ENCODE measurements around the gene SMURF1.

Gene SMURF1

DNA sequence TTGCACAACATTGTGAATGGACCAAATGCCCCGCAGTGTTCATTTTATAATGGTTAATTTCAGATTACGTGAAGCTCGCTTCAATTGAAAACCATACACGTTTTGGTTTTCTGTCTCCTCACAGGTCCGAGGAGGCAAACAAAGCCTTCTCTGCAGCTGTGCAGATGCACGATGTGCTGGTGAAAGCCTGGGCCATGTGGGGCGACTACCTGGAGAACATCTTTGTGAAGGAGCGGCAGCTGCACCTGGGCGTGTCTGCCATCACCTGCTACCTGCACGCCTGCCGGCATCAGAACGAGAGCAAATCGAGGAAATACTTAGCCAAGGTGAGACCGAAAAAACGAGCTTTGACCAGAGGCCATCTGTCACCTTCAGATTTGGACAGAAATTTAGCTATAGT is 155.3 kb downstream of the SMURF1 start:
- H3K27me3 ChIP-seq (ENCODE audit: insufficient read depth, low read depth, severe bottlenecking): no peaks in the 10 kb centered on the region

DNA sequence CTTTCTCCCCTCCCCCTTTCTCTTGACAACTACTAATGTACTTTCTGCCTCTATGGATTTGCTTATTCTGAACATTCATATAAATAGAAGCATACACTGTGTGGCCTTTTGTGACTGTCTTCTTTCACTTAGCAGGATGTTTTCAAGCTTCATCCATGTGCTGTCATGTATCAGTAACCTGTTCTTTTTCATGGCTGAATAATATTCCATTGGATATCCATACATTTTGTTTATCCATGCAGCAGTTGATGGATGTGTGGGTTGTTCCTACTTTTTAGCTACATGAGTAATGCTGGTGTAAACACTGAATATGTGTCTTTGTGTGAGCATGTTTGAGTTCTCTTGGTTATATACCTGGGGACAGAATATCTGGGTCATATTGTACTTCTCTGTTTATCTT is 158.0 kb downstream of the SMURF1 start:
- no peak overlapping the region for H3K27ac ChIP-seq
- TF ChIP-seq, protein P1, sequence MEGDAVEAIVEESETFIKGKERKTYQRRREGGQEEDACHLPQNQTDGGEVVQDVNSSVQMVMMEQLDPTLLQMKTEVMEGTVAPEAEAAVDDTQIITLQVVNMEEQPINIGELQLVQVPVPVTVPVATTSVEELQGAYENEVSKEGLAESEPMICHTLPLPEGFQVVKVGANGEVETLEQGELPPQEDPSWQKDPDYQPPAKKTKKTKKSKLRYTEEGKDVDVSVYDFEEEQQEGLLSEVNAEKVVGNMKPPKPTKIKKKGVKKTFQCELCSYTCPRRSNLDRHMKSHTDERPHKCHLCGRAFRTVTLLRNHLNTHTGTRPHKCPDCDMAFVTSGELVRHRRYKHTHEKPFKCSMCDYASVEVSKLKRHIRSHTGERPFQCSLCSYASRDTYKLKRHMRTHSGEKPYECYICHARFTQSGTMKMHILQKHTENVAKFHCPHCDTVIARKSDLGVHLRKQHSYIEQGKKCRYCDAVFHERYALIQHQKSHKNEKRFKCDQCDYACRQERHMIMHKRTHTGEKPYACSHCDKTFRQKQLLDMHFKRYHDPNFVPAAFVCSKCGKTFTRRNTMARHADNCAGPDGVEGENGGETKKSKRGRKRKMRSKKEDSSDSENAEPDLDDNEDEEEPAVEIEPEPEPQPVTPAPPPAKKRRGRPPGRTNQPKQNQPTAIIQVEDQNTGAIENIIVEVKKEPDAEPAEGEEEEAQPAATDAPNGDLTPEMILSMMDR (IDR thresholded peaks at IDR 0.05; ENCODE audit: low read depth, low read length): no peak
- H3K9me3 ChIP-seq (ENCODE audit: severe bottlenecking): no peaks in the 10 kb centered on the region
- H3K36me3 ChIP-seq: peaks cover 89% of the 10 kb centered on the region
- no peak for DNase-seq
- no peak overlapping the region for H3K4me3 ChIP-seq (ENCODE audit: low read depth, low read length)
- H3K27me3 ChIP-seq (ENCODE audit: insufficient read depth, low read depth, severe bottlenecking): no peaks in the 10 kb centered on the region

More for the DNA sequence above, 155.3 kb downstream of the SMURF1 start:
- no peak for DNase-seq
- peaks cover 89% of the 10 kb centered on the region for H3K36me3 ChIP-seq
- TF ChIP-seq, protein P1 (IDR thresholded peaks at IDR 0.05; ENCODE audit: low read depth, low read length): no peak
- no peak overlapping the region for H3K4me3 ChIP-seq (ENCODE audit: low read depth, low read length)
- H3K27ac ChIP-seq: no peak overlapping the region
- no peaks in the 10 kb centered on the region for H3K9me3 ChIP-seq (ENCODE audit: severe bottlenecking)

DNA sequence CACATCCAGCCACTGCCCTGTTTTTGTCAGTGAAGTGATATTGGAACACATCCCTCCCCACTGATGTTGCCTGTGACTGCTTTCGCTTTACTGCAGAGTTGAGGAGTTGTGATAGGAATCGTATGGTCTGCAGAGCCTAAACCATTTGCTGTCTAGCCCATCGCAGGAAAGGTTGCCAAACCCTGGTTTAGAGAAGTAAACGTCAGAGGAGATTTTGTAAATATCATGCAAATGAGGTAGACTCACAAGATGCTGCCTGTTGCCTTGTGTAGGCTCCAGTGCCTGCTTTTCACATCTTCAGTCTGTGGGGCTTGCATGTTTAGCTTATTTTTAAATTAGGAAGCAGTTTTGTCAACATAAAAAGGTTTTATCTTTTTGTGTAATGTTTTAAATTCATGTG is 158.5 kb downstream of the SMURF1 start:
- Histone ChIP-seq H3K9me3 (ENCODE audit: severe bottlenecking) (no peaks in the 10 kb centered on the region), H3K27me3 (ENCODE audit: insufficient read depth, low read depth, severe bottlenecking) (no peaks in the 10 kb centered on the region), H3K4me3 (ENCODE audit: low read depth, low read length) (no peak overlapping the region), H3K36me3 (peaks cover 89% of the 10 kb centered on the region), H3K27ac (no peak overlapping the region)
- TF ChIP-seq, protein P1 (IDR thresholded peaks at IDR 0.05; ENCODE audit: low read depth, low read length): no peak
- DNase-seq: no peak

DNA sequence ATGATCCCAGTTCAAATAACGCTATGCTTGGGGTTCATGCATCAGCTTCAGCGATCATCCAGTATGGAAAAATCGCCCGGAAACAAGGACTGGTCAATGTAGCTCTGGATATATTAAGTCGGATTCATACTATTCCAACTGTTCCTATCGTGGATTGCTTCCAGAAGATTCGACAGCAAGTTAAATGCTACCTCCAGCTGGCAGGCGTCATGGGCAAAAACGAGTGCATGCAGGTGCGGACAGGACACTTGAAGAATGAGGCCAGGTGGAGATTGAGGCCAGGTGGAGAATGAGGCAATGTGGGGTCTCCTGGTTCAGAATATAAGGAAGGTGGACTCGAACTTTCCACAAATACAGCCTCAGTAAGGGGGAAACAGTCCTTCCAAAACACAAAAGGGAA is 159.8 kb downstream of the SMURF1 start:
- TF ChIP-seq, protein P1 (IDR thresholded peaks at IDR 0.05; ENCODE audit: low read depth, low read length): no peak

DNA sequence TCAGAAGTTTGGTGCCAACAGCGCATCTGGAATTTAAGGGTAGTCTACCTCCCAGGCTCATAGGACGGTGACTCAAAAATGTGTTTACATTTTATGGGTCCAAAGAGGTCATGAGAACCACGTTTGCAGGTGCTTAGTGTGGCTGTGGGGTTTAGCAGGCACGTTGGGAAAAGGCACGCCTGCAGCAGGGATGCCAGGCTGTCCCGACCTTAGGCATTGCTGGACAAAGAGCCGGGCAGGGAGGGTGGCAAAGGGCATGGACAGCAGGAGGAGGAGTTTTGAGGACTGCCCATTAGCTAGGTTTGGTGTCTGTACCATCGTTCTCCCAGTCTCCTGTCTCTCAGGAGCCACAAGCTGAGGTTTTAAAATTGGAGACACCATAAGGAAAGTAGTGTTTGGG is 161.2 kb downstream of the SMURF1 start:
- Histone ChIP-seq H3K27ac (no peak overlapping the region), H3K9me3 (ENCODE audit: severe bottlenecking) (no peaks in the 10 kb centered on the region), H3K4me3 (ENCODE audit: low read depth, low read length) (no peak overlapping the region), H3K27me3 (ENCODE audit: insufficient read depth, low read depth, severe bottlenecking) (no peaks in the 10 kb centered on the region), H3K36me3 (peaks cover 92% of the 10 kb centered on the region)
- TF ChIP-seq, protein P1 (IDR thresholded peaks at IDR 0.05; ENCODE audit: low read depth, low read length): no peak
- DNase-seq: no peak

More for the DNA sequence above, 159.8 kb downstream of the SMURF1 start:
- H3K4me3 ChIP-seq (ENCODE audit: low read depth, low read length): no peak overlapping the region
- H3K27me3 ChIP-seq (ENCODE audit: insufficient read depth, low read depth, severe bottlenecking): no peaks in the 10 kb centered on the region
- peaks cover 89% of the 10 kb centered on the region for H3K36me3 ChIP-seq
- H3K9me3 ChIP-seq (ENCODE audit: severe bottlenecking): no peaks in the 10 kb centered on the region
- DNase-seq: no peak
- H3K27ac ChIP-seq: no peak overlapping the region

DNA sequence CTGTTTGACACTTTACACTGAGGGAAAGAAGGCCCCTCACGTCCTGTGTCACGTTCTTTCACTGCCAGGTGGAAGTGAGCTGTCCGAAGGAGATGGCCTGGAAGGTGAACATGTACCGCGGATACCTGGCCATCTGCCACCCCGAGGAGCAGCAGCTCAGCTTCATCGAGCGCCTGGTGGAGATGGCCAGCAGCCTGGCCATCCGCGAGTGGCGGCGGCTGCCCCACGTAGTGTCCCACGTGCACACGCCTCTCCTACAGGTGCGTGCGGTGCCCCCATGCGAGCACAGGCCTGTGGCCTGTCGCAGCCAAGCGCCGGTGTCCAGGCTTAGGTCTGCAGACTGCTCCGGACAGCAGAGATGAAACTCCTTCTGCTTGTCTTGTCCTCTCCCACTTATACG is 162.2 kb downstream of the SMURF1 start:
- H3K27ac ChIP-seq: no peak overlapping the region
- H3K36me3 ChIP-seq: peaks cover 100% of the 10 kb centered on the region
- H3K4me3 ChIP-seq (ENCODE audit: low read depth, low read length): no peak overlapping the region
- TF ChIP-seq, protein P1 (IDR thresholded peaks at IDR 0.05; ENCODE audit: low read depth, low read length): no peak
- no peaks in the 10 kb centered on the region for H3K9me3 ChIP-seq (ENCODE audit: severe bottlenecking)
- no peak for DNase-seq
- no peaks in the 10 kb centered on the region for H3K27me3 ChIP-seq (ENCODE audit: insufficient read depth, low read depth, severe bottlenecking)
